SU-DHL-6 (cell line): ENCODE measurements around the gene CCR5.

Experiments
- H2AFZ ChIP-seq: fragments of 200-600 bp; sonication (generic); 2 replicates; pipeline ENCODE4 v1.6.1; 2014; ENCODE audit warnings: low read depth, mild to moderate bottlenecking, moderate library complexity, mixed read lengths, antibody characterized with exemption, low read length; ENCODE audit not compliant: severe bottlenecking
- H3F3A ChIP-seq: fragments of 200-600 bp; shearing (Covaris generic); 2 replicates; pipeline ENCODE4 v1.6.0; 2016; ENCODE audit warnings: antibody characterized with exemption, mild to moderate bottlenecking; ENCODE audit not compliant: insufficient read depth
- H3K27ac ChIP-seq: fragments of 200-600 bp; sonication (generic); 2 replicates; pipeline ENCODE4 v1.5.1; 2016; ENCODE audit warnings: low read depth, mild to moderate bottlenecking, low read length, moderate library complexity, mixed read lengths
- H3K27me3 ChIP-seq: fragments of 200-600 bp; sonication (generic), shearing (Covaris generic); 2 replicates; pipeline ENCODE4 v1.6.0; 2014; ENCODE audit warnings: mild to moderate bottlenecking, low read length
- H3K36me3 ChIP-seq: fragments of 200-600 bp; sonication (generic); 2 replicates; pipeline ENCODE4 v1.6.1; 2014; ENCODE audit warnings: mild to moderate bottlenecking, low read length, mixed read lengths
- H3K4me2 ChIP-seq: fragments of 300-600, 200-600 bp; shearing (Covaris generic), sonication (generic); 2 replicates; pipeline ENCODE4 v1.6.0; 2014; ENCODE audit warnings: low read length, low read depth, mild to moderate bottlenecking; ENCODE audit not compliant: poor library complexity, severe bottlenecking
- H3K4me3 ChIP-seq: fragments of 200-600 bp; sonication (generic); 2 replicates; pipeline ENCODE4 v1.5.1; 2014; ENCODE audit warnings: antibody characterized with exemption, low read length, mild to moderate bottlenecking, mixed read lengths; ENCODE audit not compliant: insufficient read depth, poor library complexity, severe bottlenecking
- H3K79me2 ChIP-seq: fragments of 200-600 bp; sonication (generic); 2 replicates; pipeline ENCODE4 v1.6.1; 2014; ENCODE audit warnings: mild to moderate bottlenecking, low read length, moderate library complexity; ENCODE audit not compliant: insufficient read depth
- H3K9ac ChIP-seq: fragments of 200-600 bp; sonication (generic); 2 replicates; pipeline ENCODE4 v1.7.0; 2014; ENCODE audit warnings: mild to moderate bottlenecking, low read length
- H3K9me2 ChIP-seq: fragments of 200-600 bp; sonication (generic); replicated peaks from 2 replicates; pipeline ENCODE4 v1.6.1; 2014; ENCODE audit warnings: low read length; ENCODE audit not compliant: insufficient read depth
- H3K9me3 ChIP-seq: fragments of 200-600 bp; sonication (generic); 2 replicates; pipeline ENCODE4 v1.6.1; 2014; ENCODE audit warnings: low read length, mixed read lengths; ENCODE audit not compliant: insufficient read depth
- H4K20me1 ChIP-seq: fragments of 200-600 bp; sonication (generic); 2 replicates; pipeline ENCODE4 v1.6.1; 2014; ENCODE audit warnings: low read depth, mild to moderate bottlenecking, antibody characterized with exemption, low read length, moderate library complexity, mixed read lengths
- CTCF ChIP-seq: fragments of 200-600 bp; sonication (generic); IDR thresholded peaks from one replicate; pipeline ENCODE4 v1.5.1; 2017; ENCODE audit warnings: antibody characterized with exemption, mild to moderate bottlenecking, low read length, moderate library complexity; ENCODE audit not compliant: insufficient read depth, poor library complexity, severe bottlenecking
- EZH2phosphoT487 ChIP-seq: fragments of 200-600 bp; sonication (generic), shearing (Covaris generic); conservative IDR thresholded peaks from 2 replicates; pipeline ENCODE4 v1.6.1; 2018; ENCODE audit warnings: mild to moderate bottlenecking, antibody characterized with exemption, low read length, moderate library complexity, mixed read lengths

The CCR5 gene

GRCh38 chr3:46370839-46371518 is at the start of gene CCR5:
TSS of gene CCR5 (plus strand) at chr3:46370946. CDS start at chr3:46372903, 1,957 bp downstream.
- Histone ChIP-seq H3K4me3 (no peak within 1 kb of the TSS), H3K4me2 (no peak within 1 kb of the TSS), H4K20me1 (no peaks in the 10 kb centered on the region), H3K9me2 (no peaks in the 10 kb centered on the region), H3K9me3 (no peaks in the 10 kb centered on the region), H3K79me2 (no peaks in the 10 kb centered on the region), H3K27me3 (no peaks in the 10 kb centered on the region), H3K27ac (no peak within 1 kb of the TSS), H3K9ac (no peak within 1 kb of the TSS), H2AFZ (no peak within 1 kb of the TSS), H3K36me3 (no peaks in the 10 kb centered on the region), H3F3A (no peaks in the 10 kb centered on the region)
- no peak for TF ChIP-seq CTCF
- TF ChIP-seq EZH2phosphoT487, result no peak

DNA sequence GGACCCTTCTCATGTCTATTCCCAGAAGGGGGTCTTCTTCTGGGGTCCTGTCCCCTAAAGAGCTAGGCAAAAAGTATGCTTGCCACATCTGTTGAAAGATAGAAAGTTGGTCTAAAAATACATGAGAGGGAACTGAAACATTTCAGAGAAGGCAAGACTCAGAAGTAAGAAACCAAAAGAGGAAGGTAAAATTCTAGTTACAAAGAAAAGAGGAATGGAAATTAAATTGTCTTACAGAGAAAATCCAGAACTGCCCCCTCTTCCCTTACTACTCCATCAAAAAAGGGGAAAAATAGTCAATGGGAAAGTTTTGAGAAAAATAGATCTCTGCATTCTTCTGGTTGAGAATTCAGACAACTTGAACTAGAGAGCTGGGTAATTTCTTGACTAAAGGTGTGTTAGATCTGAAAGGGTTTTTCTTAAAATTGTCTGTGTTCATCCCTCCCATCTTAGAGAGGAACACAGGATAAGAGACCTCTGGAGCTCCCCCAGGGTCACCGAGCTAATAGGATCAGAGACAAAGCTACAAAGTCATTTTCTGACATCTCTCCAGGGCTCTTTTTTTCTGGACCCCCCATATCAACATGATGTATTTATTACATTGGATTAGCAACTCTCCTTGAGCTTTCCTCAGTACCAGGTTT is 49.2 kb upstream of the CCR5 start:
- no peak overlapping the region for H3K27ac ChIP-seq
- no peak overlapping the region for H3K4me2 ChIP-seq
- no peak overlapping the region for H3K9ac ChIP-seq
- H3K79me2 ChIP-seq, result no peaks in the 10 kb centered on the region
- TF ChIP-seq CTCF (no peak), EZH2phosphoT487 (no peak)
- no peak overlapping the region for H3K4me3 ChIP-seq
- H3K27me3 ChIP-seq, result no peaks in the 10 kb centered on the region
- H3F3A ChIP-seq, result no peaks in the 10 kb centered on the region
- H3K9me3 ChIP-seq, result no peaks in the 10 kb centered on the region
- no peaks in the 10 kb centered on the region for H4K20me1 ChIP-seq
- no peaks in the 10 kb centered on the region for H3K36me3 ChIP-seq
- H2AFZ ChIP-seq, result no peak overlapping the region
- no peaks in the 10 kb centered on the region for H3K9me2 ChIP-seq

DNA sequence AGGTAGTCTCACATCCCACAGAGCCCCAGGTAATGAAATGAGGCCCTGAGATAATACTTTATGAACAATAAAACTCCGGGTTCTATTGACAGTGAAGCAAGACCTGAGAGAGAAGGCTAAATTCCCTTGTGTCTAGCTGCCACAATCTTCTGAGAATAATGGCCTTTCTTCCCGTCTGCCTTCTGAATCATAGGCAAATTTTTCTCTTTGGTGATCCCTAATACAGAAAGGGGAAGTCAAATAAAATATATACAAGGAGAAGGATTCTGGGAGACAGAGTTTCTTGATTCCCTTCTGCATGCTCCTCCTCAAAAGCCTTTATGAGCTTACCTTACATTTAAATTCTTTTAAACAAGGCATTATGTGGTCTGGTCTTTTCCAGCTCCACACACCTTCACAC is 46.7 kb upstream of the CCR5 start:
- H3K27me3 ChIP-seq, result no peaks in the 10 kb centered on the region
- no peaks in the 10 kb centered on the region for H3K9me3 ChIP-seq
- no peak overlapping the region for H3K9ac ChIP-seq

More for the DNA sequence above, 46.7 kb upstream of the CCR5 start:
- no peaks in the 10 kb centered on the region for H4K20me1 ChIP-seq
- no peaks in the 10 kb centered on the region for H3K36me3 ChIP-seq
- H3K4me3 ChIP-seq, result no peak overlapping the region
- H3K27ac ChIP-seq, result no peak overlapping the region
- H2AFZ ChIP-seq, result no peak overlapping the region
- H3F3A ChIP-seq, result no peaks in the 10 kb centered on the region
- no peak overlapping the region for H3K4me2 ChIP-seq
- TF ChIP-seq EZH2phosphoT487 (no peak), CTCF (no peak)
- no peaks in the 10 kb centered on the region for H3K9me2 ChIP-seq
- no peaks in the 10 kb centered on the region for H3K79me2 ChIP-seq
